HG03095 (cell line): ENCODE measurements around the gene SLC5A4.
"Not testable (repeated sequence)": the region's sequence is repeated elsewhere in the genome, so short reads cannot be mapped to it uniquely, and the experiment has no call there.

Experiments used
- ATAC-seq: cut with Tn5 transposase; IDR thresholded peaks from one replicate; pipeline ENCODE4 v1.9.1; 2021; ENCODE audit warnings: moderate library complexity; ENCODE audit not compliant: unreplicated experiment

SLC5A4 gene

DNA sequence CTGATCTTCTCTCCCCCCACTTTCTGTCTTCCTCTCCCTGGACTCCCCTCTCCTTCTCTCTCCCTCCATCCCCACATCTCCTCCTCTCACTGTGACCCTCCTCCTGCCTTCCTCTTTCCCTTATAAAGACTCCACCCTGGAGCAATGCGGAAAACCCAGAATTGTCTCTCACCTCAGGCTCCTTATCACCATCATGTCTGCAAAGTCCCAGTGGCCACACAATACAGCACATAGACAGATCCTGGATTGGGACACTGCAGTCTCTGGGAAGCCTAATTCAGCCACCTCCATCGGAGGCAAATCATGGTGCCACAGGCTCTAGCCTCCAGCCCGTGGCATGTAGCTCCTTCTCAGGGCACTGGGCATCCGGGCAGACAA is 53.0 kb downstream of the SLC5A4 start:
- no peak for ATAC-seq

DNA sequence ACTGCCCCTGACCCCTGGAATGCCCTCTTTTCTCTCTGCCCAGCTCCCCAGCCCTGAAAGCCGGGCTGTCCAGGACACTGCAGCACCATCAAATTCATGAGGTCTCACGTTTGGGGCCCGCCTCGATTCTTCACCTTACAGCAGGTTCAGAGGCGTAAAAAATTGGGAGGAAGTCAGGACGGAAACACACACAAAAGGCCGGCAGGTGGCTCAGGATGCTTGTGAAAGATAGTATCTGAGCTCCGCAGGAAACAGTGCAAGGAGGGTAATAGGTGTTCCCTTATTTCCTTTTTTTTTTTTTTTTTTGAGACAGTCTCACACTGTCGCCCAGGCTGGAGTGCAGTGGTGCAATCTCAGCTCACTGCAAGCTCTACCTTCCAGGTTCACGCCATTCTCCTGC is 54.4 kb downstream of the SLC5A4 start:
- ATAC-seq, result no peak

DNA sequence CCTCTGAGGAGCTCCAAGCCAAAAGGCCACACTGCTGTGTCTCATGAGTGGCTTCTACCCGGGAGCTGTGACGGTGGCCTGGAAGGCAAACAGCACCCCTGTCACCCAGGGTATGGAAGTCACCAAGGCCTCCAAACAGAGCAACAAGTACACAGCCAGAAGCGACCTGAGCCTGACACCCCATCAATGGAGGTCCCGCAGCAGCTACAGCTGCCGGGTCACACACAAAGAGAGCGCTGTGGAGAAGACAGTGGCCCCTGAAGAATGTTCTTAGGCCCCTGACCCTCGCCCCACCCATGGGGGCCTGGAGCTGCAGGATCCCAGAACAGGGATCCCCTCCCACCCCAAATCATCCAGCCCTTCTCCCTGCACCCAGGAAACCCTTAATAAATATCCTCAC is 55.2 kb downstream of the SLC5A4 start:
- ATAC-seq, result no peak

DNA sequence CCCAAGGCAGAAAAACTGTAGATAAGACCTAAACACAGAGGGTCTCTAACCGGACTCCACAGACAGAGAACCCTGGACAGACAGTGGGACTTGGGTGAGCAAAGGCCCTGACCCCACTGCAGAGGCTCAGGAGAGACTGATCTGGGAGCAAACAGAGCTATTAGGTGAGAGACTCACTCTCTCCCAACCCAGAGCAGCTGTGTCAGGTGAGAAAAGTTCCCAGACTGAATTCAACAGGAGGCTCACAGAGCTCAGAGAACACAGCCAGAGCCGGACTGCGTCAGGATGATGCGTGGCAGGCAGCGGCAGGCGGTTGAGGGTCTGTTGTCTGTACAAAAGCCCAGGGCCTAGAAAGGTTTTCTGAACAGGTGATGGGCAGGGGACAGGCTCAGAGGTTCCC is 55.8 kb downstream of the SLC5A4 start:
- ATAC-seq, result no peak

DNA sequence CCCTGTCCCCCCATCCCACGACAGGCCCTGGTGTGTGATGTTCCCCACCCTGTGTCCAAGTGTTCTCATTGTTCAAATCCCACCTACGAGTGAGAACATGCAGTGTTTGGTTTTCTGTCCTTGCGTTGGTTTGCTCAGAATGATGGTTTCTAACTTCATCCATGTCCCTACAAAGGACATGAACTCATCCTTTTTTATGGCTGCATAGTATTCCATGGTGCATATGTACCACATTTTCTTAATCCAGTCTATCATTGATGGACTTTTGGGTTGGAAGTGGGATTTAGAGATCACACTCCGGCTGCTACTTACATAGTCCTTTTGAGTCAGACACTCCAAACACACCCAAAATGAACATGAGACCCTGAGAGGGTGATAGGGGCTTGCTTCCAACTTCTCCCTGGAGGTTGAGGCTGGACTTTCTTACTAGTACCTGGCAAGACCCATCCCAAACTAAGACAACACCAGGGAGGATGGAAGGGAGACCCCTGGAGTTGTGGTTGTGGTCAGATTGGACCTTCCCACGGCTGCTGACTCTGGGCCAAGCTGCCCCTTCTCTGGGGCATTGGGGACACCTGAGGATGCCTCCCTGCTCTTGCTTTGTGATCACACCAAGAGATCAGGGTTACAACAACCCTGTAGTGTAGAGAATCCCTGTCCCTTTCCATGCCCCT is 57.5 kb downstream of the SLC5A4 start:
- ATAC-seq, result not testable (repeated sequence)

- ATAC-seq, result not testable (repeated sequence)
Observed at GRCh38 chr22:32195900-32196299, 59.2 kb downstream of the SLC5A4 start.

DNA sequence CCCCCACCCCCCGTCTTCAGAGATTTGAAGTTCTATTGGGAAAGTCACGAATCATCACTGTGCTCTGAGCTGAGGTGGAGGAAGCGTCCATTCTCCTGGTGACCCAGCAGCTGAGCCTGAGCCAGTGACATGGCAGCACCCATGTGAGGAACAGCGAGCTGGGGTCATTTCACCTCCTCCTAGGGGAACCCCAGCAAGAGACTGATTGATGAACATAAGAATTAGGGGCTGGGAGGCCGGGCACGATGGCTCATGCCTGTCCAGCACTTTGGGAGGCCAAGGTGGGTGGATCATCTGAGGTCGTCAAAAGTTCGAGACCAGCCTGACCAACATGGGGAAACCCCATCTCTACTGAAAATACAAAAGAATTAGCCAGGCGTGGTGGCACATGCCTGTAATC is 61.8 kb downstream of the SLC5A4 start:
- not testable (repeated sequence) for ATAC-seq

DNA sequence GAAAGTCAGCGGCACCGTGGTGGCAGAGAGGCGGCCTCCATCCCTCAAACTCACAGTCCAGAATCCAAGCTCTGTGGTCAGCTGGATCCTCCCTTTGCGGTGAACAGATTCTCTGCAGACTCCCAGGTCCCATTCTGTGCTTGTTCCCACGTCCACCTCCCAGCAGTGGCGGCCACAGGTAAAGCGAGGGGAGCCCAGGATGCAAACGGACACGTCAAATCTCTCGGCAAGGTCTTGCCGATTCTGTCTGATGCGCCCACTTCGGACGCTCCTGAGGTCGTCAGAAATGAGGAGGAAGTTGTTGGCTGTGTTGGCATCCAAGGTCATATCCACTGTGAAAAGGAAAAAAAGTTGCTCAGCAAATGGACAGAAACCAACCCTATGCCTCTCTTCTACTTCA is 64.1 kb downstream of the SLC5A4 start:
- ATAC-seq, result not testable (repeated sequence)

GRCh38 chr22:32185821-32186220 is 69.3 kb downstream of the SLC5A4 start:
- ATAC-seq, result no peak

- no peak for ATAC-seq
Observed at GRCh38 chr22:32183625-32184024, 71.5 kb downstream of the SLC5A4 start.

DNA sequence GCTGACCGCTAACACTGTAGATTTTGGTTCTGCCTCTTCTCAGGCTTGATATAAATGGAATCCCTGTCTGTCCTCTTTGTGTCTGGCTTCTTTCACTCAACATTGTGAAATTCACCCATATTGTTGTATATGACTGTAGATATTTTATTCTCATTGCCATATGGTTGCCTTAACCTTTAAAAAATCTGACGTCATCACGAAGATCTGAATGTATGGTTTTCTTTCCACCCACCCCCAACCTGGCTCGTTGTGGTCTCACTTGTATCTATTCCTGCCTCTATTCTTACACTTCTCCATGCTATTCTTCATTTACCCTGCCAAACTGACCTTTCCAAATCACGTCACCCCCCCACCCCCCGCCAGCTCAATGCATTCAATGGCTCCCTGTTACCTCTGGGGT is 74.1 kb downstream of the SLC5A4 start:
- ATAC-seq, result no peak

- no peak for ATAC-seq
Observed at GRCh38 chr22:32177221-32177765, 77.9 kb downstream of the SLC5A4 start.

DNA sequence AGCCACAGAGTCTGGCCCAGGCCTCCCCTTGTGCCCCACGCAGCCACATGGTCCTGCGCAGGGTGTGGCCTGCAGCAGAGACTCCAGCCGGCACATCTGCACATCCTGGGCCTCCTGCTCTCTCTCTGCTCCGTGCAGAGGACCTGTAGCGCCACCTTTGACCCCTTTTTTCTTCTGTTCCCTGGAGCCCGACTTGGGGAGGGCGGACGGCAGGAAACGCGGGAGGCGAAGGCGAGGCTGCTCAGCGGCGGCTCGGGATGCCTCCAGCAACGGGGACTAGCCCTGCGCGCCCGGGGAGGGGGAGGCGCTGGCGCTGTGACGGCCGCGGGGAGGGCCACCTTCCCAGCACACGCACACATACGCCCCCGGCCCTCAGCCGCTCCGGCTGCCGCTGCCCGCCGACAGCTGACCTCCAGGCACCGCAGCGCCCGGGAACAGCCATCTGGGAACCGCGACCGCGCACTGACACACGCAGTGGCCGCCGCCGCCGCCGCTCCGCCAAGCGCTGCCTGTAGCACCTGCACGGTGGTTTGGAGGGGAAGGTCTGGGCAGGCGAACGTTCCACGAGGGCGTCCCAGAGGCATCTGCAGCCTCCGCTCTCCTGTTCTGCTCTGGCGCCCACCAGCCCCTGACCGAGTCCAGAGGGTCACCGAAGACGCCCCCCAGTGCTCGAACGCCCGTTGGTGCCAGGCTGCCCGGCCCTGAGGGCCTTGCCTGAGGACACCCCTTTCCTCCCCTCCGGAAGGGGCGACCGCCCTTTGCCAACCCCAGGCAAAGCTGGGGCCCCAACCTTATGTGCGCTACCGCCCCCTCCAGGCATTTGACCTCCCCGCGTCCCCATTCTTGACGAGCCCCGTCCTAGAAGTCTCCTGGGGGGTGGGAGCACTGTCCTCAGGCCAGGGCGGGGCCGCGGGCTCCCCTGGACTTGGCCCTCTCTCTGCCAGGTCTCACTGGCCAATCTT is 79.2 kb downstream of the SLC5A4 start:
- no peak for ATAC-seq

GRCh38 chr22:32175115-32175514 is 80.0 kb downstream of the SLC5A4 start:
- ATAC-seq, result no peak
